DMS53 (cell line): ENCODE data around the gene AARS1.
"Not testable (repeated sequence)": the region's sequence is repeated elsewhere in the genome, so short reads cannot be mapped to it uniquely, and the experiment has no call there.

ENCODE experiments used
- DNase-seq: peaks from one replicate; lab custom pipeline; 2025; lab: John Stamatoyannopoulos, UW

Gene AARS1

GRCh38 chr16:70223971-70224513 lies 65.3 kb downstream of the AARS1 start:
- DNase-seq = not testable (repeated sequence)

DNA sequence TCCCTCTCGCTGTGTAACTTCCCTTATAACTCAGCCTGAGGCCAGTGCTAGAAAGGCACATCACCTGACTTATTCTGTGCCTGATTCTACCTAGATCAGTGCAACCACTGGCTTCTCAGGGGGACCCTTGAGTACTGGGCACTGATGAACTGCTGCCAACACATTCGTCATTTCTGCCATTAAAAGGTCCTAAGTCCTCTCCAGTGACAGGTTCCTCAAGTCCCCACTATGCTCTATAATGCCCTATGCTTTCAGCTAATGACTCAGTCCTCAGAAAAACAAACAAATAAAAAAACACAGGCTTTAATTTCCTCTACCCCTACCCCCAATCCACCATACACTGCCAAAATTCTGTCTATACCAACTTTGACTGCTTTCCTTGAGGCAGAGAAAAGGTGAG lies 66.1 kb downstream of the AARS1 start:
- peak; percentile 20 for DNase-seq

DNA sequence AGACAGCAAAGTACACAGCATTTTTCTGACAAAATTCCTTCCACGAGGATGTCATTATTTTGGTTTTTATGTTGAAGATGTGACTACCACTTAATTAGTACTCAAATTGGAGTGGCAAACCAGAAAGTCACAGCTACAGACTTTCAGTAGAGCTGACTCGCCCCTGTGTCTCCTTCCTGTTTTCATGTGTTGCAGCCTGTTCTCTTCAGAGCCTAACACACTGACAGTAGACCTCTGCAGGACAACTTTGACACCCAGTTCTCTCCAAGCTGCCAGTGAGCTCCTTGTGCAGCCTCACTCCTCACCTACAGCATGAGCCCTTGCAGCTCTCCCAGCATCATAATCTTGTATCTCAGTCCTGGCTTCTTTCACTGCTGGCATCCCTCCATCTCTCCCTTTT lies 66.7 kb downstream of the AARS1 start:
- DNase-seq = not testable (repeated sequence)

GRCh38 chr16:70218586-70218985 lies 70.7 kb downstream of the AARS1 start:
- DNase-seq = not testable (repeated sequence)

DNA sequence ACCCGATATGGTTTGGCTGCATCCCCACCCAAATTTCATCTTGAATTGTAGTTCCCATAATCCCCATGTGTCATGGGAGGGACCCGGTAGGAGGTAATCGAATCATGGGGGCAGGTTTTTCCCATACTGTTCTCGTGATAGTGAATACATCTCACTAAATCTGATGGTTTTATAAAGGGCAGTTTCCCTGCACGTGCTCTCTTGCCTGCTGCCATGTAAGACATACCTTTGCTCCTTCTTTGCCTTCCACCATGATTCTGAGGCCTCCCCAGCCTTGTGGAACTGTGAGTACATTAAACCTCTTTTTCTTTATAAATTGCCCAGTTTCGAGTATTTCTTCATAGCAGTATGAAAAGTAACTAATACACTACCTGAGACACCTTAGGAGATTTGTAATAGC lies 82.9 kb downstream of the AARS1 start:
- not testable (repeated sequence) for DNase-seq

DNA sequence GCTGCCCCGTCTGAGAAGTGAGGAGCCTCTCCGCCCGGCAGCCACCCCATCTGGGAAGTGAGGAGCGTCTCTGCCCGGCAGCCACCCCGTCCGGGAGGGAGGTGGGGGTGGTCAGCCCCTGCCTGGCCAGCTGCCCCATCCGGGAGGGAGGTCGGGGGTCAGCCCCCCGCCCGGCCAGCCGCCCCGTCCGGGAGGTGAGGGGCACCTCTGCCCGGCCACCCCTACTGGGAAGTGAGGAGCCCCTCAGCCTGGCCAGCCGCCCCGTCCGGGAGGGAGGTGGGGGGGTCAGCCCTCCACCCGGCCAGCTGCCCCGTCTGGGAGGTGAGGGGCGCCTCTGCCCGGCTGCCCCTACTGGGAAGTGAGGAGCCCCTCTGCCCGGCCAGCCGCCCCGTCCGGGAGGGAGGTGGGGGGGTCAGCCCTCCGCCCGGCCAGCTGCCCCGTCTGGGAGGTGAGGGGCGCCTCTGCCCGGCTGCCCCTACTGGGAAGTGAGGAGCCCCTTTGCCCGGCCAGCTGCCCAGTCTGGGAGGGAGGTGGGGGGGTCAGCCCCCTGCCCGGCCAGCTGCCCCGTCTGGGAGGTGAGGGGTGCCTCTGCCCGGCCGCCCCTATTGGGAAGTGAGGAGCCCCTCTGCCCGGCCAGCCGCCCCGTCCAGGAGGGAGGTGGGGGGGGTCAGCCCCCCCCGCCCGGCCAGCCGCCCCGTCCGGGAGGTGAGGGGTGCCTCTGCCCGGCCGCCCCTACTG lies 84.5 kb downstream of the AARS1 start:
- DNase-seq = not testable (repeated sequence)

- DNase-seq = not testable (repeated sequence)
Measured at GRCh38 chr16:70204010-70204409, 85.3 kb downstream of the AARS1 start.

GRCh38 chr16:70203508-70203907 lies 85.8 kb downstream of the AARS1 start:
- DNase-seq = not testable (repeated sequence)
